ENCODE measurements around the gene RAB44.
A peak's percentile ranks its signal among the peaks of the same experiment; 100 is the strongest.

RAB44 gene

GRCh38 chr6:36730424-36731380 is 33.1 kb downstream of the RAB44 start:
- DNase-seq (ENCODE audit: low read depth in 2 of 2), result no peak

GRCh38 chr6:36731622-36732310 is 34.1 kb downstream of the RAB44 start:
- DNase-seq (ENCODE audit: low read depth in 2 of 2), result no peak

- no peak for DNase-seq (ENCODE audit: low read depth in 2 of 2)
These were observed 35.7 kb downstream of the RAB44 start for GRCh38 chr6:36733300-36733699.

- DNase-seq (ENCODE audit: low read depth in 2 of 2), result no peak
These were observed 36.9 kb downstream of the RAB44 start for GRCh38 chr6:36734486-36735060.

- DNase-seq (ENCODE audit: low read depth in 2 of 2), result peak in 1 of 2 experiments; percentile 13
These were observed 37.8 kb downstream of the RAB44 start for GRCh38 chr6:36735110-36736071.

- no peak for DNase-seq (ENCODE audit: low read depth in 2 of 2)
These were observed 39.6 kb downstream of the RAB44 start for GRCh38 chr6:36737043-36737785.

- DNase-seq (ENCODE audit: low read depth in 2 of 2), result no peak
These were observed 40.5 kb downstream of the RAB44 start for GRCh38 chr6:36738108-36738507.

GRCh38 chr6:36739947-36740817 is 42.6 kb downstream of the RAB44 start:
- no peak for DNase-seq (ENCODE audit: low read depth in 2 of 2)

GRCh38 chr6:36740818-36741179 is 43.2 kb downstream of the RAB44 start:
- no peak for DNase-seq (ENCODE audit: low read depth in 2 of 2)

- DNase-seq (ENCODE audit: low read depth in 2 of 2), result no peak
These were observed 44.5 kb downstream of the RAB44 start for GRCh38 chr6:36742146-36742545.

GRCh38 chr6:36743032-36743431 is 45.4 kb downstream of the RAB44 start:
- no peak for DNase-seq (ENCODE audit: low read depth in 2 of 2)

GRCh38 chr6:36743538-36744303 is 46.1 kb downstream of the RAB44 start:
- DNase-seq (ENCODE audit: low read depth in 2 of 2), result no peak

- DNase-seq (ENCODE audit: low read depth in 2 of 2), result no peak
These were observed 46.7 kb downstream of the RAB44 start for GRCh38 chr6:36744304-36744673.

GRCh38 chr6:36745283-36745682 is 47.7 kb downstream of the RAB44 start:
- DNase-seq (ENCODE audit: low read depth in 2 of 2), result no peak

GRCh38 chr6:36745836-36746235 is 48.2 kb downstream of the RAB44 start:
- DNase-seq (ENCODE audit: low read depth in 2 of 2), result no peak

GRCh38 chr6:36746251-36746650 is 48.6 kb downstream of the RAB44 start:
- DNase-seq (ENCODE audit: low read depth in 2 of 2), result no peak

GRCh38 chr6:36749829-36750489 is 52.3 kb downstream of the RAB44 start:
- no peak for DNase-seq (ENCODE audit: low read depth in 2 of 2)

- no peak for DNase-seq (ENCODE audit: low read depth in 2 of 2)
These were observed 53.5 kb downstream of the RAB44 start for GRCh38 chr6:36751091-36751490.

- no peak for DNase-seq (ENCODE audit: low read depth in 2 of 2)
These were observed 54.2 kb downstream of the RAB44 start for GRCh38 chr6:36751833-36752186.

All from stimulated activated CD4-positive, alpha-beta T cell treated with anti-CD3 and anti-CD28 coated beads, Interleukin-12 subunit alpha, Interleukin-12 subunit beta, amount 100 ng/mL, for 24 hours (primary cell).